Duodenal mucosa (tissue), 2 donors: ENCODE data around the gene NOTUM.
A peak's percentile ranks its signal among the peaks of the same experiment; 100 is the strongest.

Source experiments
- H3K27ac ChIP-seq: one replicate; pipeline ENCODE4 v1.7.0; 2013; ENCODE audit warnings: low read depth, low read length
- H3K27me3 ChIP-seq, 2 donors: one replicate each; pipeline ENCODE4 v1.7.0; 2013; ENCODE audit warnings: low read length in 2 of 2, control low read depth in 1 of 2; ENCODE audit not compliant: insufficient read depth in 2 of 2, control insufficient read depth in 1 of 2
- H3K36me3 ChIP-seq, 2 donors: one replicate each; pipeline ENCODE4 v1.7.0; 2013; ENCODE audit warnings: low read length in 2 of 2, control low read depth in 1 of 2; ENCODE audit not compliant: insufficient read depth in 2 of 2, control insufficient read depth in 1 of 2
- H3K4me1 ChIP-seq, 2 donors: one replicate each; pipeline ENCODE4 v1.7.0; 2013; ENCODE audit warnings: low read length in 2 of 2, control low read depth in 1 of 2; ENCODE audit not compliant: insufficient read depth in 2 of 2, control insufficient read depth in 1 of 2
- H3K4me3 ChIP-seq, 2 donors: one replicate each; pipeline ENCODE4 v1.7.0; 2013; ENCODE audit warnings: low read length in 2 of 2, low read depth in 1 of 2
- H3K9ac ChIP-seq, 2 donors: one replicate each; pipeline ENCODE4 v1.7.0; 2013; ENCODE audit warnings: low read length in 2 of 2, low read depth in 1 of 2
- H3K9me3 ChIP-seq, 2 donors: one replicate each; pipeline ENCODE4 v1.7.0; 2013; ENCODE audit warnings: low read length in 2 of 2, control low read depth in 1 of 2; ENCODE audit not compliant: control insufficient read depth in 1 of 2

Gene NOTUM

DNA sequence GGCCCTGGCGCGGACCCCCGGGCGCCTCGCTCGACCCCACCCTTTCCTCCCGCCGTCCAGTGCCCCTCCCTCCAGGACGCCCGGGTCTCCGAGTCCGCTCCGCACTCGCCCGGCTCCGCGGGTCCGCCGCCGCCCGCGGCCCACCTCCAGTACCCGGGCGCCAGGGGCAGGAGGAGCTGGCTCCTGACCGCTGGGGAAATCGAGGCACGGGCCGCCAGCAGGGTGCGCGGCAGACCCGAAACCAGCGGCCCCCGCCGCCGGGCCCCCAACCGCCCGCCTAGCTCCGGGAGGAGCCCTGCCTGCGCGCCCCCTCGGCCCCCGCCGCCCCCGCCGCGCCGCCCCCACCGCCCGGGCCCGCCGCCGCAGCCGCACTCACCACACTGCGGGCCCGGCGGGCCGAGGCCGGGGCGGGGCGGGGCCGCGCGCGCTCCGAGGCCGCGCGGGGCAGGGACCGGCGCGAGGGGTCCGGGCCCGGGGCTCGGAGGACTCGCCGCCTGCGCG, 33.8 kb downstream of the NOTUM start:
- Histone ChIP-seq H3K4me3 (peak overlapping the region; percentile 67 to 74), H3K4me1 (peaks cover 39 to 59% of the 10 kb centered on the region in 2 donors), H3K27me3 (peaks cover 6 to 12% of the 10 kb centered on the region in 2 donors), H3K9ac (peak overlapping the region; percentile 67 to 84), H3K36me3 (peaks cover 0 to 5% of the 10 kb centered on the region in 2 donors), H3K9me3 (no peaks in the 10 kb centered on the region), H3K27ac (peak overlapping the region; percentile 88)

DNA sequence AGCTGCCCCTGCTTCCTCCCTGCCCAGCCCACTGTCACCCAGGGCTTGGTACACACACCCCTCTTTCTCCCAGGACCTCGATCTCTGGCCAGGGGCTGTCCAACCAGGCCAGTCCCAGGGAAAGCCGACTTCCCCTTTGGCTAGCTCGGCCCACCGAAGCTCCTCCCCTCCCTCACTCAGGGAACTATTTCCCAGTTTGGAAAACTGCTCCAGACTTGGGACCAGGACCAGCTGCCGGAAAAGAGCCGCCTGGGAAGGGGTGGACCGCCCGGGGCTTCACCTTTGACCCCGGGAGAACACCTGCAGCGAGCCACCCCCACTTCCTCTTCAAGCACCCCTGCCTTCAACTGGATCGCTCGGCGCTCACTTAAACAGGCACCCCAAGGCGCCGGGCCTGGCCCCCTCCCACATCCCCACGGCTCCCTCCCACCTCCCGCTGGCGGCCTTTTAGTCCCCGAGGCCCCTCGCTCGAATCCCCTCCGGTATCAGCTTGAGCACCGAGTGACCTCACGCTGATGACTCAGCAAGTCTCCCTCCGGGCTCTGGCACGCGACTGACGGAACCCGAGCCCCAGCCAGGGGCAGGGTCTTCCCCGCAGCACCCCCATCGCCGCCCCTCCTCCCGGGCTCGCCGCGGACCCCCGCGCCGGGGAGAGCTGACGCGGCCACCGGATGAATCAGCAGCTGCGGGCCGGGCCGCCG, 34.4 kb downstream of the NOTUM start:
- peaks cover 6 to 12% of the 10 kb centered on the region in 2 donors for H3K27me3 ChIP-seq
- H3K4me1 ChIP-seq = peaks cover 39 to 58% of the 10 kb centered on the region in 2 donors
- H3K36me3 ChIP-seq = peaks cover 0 to 10% of the 10 kb centered on the region in 2 donors
- H3K9me3 ChIP-seq = no peaks in the 10 kb centered on the region
- H3K4me3 ChIP-seq = peak overlapping the region; percentile 67 to 74
- peak overlapping the region; percentile 67 to 84 for H3K9ac ChIP-seq
- H3K27ac ChIP-seq = peak overlapping the region; percentile 88

DNA sequence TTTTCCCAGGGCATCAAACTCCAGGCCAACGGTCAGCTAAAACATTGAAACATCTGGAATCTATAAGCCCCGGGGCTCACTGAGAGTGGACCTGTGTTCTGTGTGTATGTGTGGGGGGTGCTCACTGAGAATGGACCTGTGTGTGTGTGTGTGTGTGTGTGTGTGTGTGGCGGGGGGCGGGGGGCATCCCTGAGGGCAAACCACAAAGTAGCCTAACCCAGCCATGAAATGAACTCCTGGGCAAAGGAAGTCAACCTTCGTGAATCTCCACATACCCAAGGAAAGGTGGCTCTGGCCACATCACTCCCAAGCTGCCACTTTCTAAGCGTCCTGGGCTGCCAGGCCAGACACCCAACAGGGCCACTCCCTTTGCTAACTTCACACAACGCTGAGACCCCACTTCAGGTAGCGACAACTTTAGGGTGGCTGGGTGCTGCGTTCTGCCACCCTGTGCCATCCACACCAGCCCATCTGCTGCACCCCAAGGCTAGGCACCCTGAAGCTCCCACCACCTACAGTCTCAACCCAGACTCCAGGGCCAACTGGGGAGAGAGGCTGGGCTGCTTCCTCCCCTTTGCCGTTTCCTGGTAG, 35.0 kb downstream of the NOTUM start:
- peaks cover 37 to 60% of the 10 kb centered on the region in 2 donors for H3K4me1 ChIP-seq
- H3K4me3 ChIP-seq = peak overlapping the region; percentile 67 to 74
- H3K27me3 ChIP-seq = peaks cover 6 to 12% of the 10 kb centered on the region in 2 donors
- no peaks in the 10 kb centered on the region for H3K9me3 ChIP-seq
- H3K27ac ChIP-seq = peak overlapping the region; percentile 88
- H3K9ac ChIP-seq = peak overlapping the region; percentile 67 to 84
- H3K36me3 ChIP-seq = peaks cover 0 to 13% of the 10 kb centered on the region in 2 donors

DNA sequence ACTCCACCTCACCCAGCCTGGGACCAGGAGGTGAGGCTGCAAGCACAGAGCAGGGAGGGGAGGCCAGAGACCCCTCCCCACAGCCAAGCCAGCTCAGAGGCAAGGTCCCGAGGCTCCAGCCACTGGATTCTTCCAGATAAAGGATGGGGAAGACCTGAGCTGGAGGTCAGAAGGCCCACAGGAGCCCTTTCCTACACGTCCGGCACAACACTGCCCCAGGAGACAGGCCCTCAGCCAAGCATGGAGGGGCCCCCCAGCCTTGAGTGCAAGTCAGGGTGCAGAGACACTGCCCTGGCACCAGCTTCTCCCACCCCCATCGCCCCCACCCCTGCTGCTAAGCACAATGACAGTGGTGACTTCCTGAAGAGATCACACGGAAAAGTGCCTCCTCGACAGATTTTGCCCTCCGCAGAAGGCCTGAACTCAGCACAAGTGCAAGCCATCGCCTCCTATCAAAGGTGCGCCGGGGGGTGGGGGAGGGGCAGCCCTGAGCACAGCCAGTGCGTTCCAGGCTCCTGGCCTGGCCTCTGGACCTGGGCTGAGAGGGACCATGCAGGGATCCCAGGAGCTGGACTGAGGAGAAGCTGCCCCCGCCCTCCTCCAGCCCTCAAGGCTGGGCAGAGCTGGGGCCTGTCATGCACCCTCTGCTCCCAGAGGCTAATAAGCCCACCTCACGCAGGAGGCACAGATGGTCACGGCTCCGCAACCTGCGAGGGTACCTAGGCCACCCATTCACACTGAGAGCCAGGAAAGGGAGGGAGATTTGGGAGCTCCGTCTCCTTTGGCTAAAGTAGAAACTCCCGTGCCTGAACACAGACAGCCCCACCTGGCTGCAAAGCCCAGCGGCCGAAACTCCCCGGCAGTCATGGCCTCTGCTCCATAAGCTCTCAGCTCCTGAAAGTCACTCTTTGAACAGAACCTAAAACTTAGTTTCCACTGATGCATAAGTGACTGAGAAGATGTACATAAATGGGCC, 36.1 kb downstream of the NOTUM start:
- H3K4me1 ChIP-seq = peaks cover 44 to 65% of the 10 kb centered on the region in 2 donors
- peaks cover 0 to 15% of the 10 kb centered on the region in 2 donors for H3K36me3 ChIP-seq
- peak overlapping the region; percentile 25 for H3K27ac ChIP-seq
- no peaks in the 10 kb centered on the region for H3K9me3 ChIP-seq
- H3K27me3 ChIP-seq = peaks cover 6 to 12% of the 10 kb centered on the region in 2 donors
- H3K4me3 ChIP-seq = peak overlapping the region; percentile 28 to 52
- H3K9ac ChIP-seq = peak overlapping the region; percentile 33 to 47

DNA sequence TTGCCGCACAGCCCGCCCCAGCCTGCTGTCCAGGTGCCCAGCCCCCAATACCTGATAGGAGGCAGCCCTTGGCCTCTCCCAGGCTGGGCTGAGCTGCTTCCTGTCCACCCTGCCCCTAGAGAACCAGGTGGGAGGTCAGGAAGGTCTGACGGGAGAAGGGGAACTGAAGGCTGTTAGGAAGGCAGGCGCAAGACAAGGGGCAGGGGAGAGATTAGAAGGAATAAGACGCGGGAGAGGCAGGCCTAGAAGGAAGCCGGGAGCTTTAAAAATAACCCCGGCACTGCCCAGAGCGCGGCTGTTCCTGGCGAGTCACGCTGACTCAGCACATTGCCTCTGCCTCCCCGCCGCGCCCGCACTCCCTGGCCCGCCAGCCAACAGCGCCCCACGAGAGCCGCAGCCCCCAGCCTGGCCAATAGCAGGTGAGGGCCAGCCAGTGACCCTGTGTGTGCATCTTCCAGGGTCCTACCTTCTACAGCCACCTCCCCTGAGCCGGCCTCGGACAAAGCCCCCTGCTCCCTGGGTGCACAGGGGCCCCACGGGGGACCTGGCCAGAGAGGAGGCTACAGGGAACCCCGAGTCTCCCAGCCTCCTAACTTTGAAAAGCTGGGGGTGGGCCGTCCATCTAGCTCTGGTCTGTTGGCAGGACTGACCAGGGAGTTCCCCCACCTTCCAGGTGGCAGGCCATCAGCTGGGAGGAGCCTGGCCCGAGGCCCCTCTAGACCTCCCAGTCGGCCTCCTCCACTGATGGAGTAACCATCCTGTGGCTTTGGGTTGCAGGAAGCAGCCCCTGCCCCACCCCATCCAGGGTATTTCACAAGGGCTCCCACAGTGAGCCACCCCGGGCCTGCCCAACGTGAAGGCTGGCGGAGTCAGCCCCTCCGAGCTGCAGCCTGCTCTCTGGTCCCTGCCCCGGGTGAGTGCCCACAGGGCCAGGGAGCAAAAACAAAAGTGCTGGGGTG, 37.4 kb downstream of the NOTUM start:
- Histone ChIP-seq H3K9ac (peak overlapping the region; percentile 33 to 51), H3K27ac (peak overlapping the region; percentile 42), H3K4me3 (peak overlapping the region; percentile 50 to 52), H3K9me3 (no peaks in the 10 kb centered on the region), H3K36me3 (peaks cover 0 to 19% of the 10 kb centered on the region in 2 donors), H3K27me3 (peaks cover 0 to 3% of the 10 kb centered on the region in 2 donors), H3K4me1 (peaks cover 54 to 72% of the 10 kb centered on the region in 2 donors)

DNA sequence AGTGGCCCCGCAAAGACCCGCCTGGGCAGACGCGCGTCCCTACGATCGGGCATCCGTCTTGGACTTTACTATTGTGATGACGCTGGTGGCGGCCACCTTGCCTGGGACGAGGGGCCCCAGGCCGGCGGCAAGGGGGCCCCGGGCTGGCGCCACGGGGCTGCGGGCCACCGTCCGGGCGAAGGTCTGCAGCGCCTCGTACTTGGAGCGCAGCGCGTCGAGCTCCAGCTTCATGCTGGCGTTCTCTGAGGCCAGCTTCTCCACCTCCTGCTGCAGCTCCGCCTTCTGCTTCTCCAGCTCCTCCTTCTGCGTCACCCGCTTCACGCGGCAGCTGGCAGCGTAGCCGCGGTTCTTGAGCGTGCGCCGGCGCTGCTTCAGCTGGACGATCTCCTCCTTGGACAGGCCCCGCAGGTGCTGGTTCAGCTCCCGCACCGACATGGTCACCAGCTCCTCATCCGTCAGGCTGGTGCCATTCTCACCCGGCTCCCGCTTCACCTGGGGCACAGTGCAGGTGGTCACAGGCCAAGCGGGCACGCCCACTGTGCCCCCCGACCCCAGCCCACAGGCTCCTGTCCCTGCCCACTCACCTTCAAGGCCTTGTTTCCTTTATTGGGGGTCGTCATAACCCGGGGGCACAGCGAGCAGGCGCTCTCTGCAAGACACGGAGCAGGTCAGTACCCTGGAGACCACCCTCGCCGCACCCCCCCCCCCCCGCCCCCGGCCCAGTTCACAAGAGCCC, 38.3 kb downstream of the NOTUM start:
- Histone ChIP-seq H3K27me3 (no peaks in the 10 kb centered on the region), H3K9ac (no peak overlapping the region), H3K9me3 (no peaks in the 10 kb centered on the region), H3K36me3 (peaks cover 0 to 19% of the 10 kb centered on the region in 2 donors), H3K27ac (peak overlapping the region; percentile 3), H3K4me1 (peaks cover 58 to 71% of the 10 kb centered on the region in 2 donors), H3K4me3 (no peak overlapping the region)

DNA sequence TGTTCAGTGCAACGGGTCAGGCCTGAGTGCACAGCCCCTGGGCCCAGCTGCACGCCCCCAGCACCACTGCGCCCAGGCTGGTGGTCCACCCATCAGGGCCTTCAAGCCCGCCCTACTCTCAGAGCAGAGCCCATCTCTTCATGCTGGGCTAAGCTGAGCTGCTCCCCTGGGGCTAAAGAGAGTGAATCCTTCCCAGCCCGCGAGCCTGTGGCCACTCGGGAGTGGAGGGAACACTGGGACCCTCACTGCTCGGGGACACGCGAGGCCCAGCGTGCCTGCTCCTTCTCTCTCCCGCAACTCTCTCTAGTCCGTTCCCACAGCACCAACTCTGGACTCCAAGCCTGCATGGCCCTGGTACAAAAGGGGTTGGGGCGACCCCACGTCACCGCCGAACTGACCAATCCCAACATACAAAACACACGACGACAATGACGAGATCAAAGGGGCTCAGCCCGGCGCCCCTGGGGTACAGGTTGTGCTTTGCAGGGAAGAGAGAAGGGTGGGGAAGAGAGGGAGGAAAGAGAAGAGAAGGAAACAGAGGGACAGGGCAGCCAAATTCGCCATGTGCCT, 38.9 kb downstream of the NOTUM start:
- peaks cover 0 to 19% of the 10 kb centered on the region in 2 donors for H3K36me3 ChIP-seq
- H3K27ac ChIP-seq = no peak overlapping the region
- H3K9ac ChIP-seq = no peak overlapping the region
- peaks cover 60 to 75% of the 10 kb centered on the region in 2 donors for H3K4me1 ChIP-seq
- no peaks in the 10 kb centered on the region for H3K9me3 ChIP-seq
- no peaks in the 10 kb centered on the region for H3K27me3 ChIP-seq
- H3K4me3 ChIP-seq = no peak overlapping the region

DNA sequence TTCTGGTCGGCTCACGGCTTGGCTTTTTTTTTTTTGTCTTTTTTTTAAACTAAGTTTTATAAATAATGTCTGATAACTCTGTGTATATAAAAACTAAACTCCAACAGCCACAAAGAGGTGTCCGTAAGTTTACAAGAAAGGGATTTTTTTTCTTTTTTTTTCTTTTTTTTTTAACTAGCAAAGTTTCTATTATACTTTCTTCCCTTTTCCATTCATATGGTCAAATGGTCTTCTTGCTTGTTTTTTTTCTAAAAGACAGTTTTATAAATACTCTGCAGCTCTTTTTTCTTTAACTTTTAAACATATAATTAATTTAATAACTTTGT, 39.5 kb downstream of the NOTUM start:
- Histone ChIP-seq H3K27me3 (no peaks in the 10 kb centered on the region), H3K27ac (no peak overlapping the region), H3K36me3 (peaks cover 0 to 19% of the 10 kb centered on the region in 2 donors), H3K4me1 (peaks cover 66 to 81% of the 10 kb centered on the region in 2 donors), H3K9ac (no peak overlapping the region), H3K4me3 (no peak overlapping the region), H3K9me3 (no peaks in the 10 kb centered on the region)
